LHCN-M2 (cell line): Measurements from ENCODE around the gene TP63. TPM values are rescaled to one million over a fixed set of nuclear protein-coding genes. Genes with fewer than 3 reads are reported as not detected.

Experiments used
- DNase-seq: peaks from one replicate; pipeline ENCODE4 v3.0.0-alpha.2; 2012; ENCODE audit warnings: low read depth
- total RNA-seq: library from RNA; depleted of rRNA; stranded (reverse); fragments of >200 nt; gene quantifications from 2 replicates; pipeline ENCODE4 v1.2.3, GENCODE V29; 2014

TP63 gene
- total RNA-seq, 1 experiment from 2014 or later: 0.34 TPM

GRCh38 chr3:189851682-189852081, 220.5 kb downstream of the TP63 start:
- DNase-seq: no peak

GRCh38 chr3:189853906-189854305, 222.7 kb downstream of the TP63 start:
- DNase-seq: no peak

- DNase-seq: no peak
These were observed 229.1 kb downstream of the TP63 start for GRCh38 chr3:189860296-189860695.

- peak; percentile 45 for DNase-seq
These were observed 231.3 kb downstream of the TP63 start for GRCh38 chr3:189862385-189862998.

DNA sequence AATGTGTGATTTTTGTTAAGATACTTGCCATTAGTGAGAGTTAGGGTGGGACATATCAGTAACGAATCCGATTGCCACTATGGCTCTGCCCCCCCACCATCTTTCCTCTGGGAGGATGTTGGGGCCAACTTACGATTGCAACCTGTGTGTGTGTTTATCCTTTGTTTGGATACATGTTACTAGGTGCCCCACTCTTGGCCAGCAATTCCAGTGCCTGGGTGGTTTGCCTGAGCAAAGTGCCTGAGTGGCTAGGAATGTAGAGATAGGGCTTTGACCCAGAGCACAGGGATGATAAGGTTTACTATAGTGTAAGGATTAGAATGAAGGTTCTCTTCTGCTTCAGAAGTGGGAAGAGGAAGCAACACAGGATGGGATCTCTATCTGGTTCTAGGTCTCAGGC, 231.8 kb downstream of the TP63 start:
- DNase-seq: no peak

DNA sequence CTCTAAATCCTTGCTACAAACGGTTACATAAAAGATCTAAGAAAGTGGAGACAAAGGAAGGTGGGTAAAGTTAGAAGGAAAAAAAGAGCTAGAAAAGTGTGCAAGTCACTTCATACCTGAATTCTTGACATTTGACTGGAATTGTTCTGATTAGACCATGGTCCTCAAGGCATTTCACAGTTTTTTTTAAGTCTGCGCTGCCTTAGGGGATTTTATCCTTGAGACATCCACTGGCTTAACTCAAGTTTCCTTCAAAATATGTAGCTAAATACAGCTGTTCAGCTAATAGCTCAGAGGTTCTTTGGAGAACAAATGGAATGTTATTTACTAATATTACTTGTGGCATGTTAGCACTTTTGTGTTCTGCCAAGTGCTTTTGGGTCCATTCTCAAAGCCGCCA, 236.9 kb downstream of the TP63 start:
- no peak for DNase-seq

DNA sequence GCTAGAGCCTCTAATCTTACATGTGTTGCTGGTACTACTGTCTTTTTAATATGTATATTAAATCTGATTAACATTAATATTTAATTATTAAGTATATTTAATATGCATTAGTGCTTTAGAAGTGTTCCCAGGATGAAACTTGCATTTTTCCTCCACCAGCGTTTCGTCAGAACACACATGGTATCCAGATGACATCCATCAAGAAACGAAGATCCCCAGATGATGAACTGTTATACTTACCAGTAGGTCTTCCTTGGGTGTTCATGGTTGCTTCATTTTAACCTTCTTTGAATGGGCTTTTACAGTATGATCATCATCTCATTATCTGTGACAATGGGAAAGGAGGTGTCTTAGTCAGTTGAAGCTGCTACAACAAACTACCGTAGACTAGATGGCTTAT, 238.0 kb downstream of the TP63 start:
- DNase-seq: no peak

DNA sequence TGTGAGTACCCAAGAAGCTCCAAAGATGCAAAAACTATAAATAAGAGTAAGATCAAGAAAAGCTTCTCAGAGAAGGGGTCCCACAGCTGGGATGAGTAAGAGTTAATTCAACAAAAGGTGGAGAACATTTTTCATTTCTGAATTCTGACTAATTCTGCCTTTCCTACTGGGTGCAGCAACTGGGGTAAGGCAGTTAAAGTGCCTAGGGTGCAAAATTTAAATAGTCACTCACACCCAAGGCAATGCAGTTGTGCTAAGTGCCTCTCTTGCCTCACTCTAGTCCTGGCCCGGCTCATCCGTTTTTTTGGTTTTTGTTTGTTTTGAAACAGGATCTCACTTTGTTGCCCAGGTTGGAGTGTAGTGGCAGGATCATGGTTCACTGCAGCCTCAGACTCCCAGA, 240.2 kb downstream of the TP63 start:
- no peak for DNase-seq

DNA sequence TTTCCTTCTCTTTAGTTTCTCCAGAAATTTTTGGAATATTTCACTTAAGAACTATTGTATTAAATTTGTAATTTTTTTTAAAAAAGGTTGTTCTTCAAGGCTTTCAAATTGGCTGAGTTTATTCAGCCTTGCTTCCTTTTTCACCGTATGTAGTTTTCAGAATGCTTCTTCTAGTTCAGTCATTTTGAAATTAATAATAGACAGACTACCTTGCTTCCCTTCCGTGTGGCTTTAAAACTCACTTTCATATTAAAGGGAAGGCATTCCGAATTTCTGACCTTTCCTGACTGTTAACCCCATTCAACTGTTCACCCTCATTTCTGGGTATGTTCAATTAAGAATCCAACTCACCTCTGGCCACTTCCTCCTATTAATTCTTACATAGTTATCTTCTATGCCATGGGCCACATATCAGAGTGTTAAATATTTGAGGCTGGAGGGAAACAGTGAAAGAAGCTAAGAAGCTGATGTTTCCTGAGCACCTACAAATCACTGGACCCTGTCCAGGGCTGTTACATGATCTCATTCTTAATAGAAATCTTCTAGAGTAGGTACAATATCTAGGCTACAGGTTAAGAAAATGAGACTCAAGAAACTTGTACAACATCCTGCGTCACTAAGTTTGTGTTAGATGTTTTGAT, 252.0 kb downstream of the TP63 start:
- DNase-seq: no peak

GRCh38 chr3:189890496-189890895, 259.3 kb downstream of the TP63 start:
- no peak for DNase-seq

- no peak for DNase-seq
These were observed 265.3 kb downstream of the TP63 start for GRCh38 chr3:189896533-189896932.

DNA sequence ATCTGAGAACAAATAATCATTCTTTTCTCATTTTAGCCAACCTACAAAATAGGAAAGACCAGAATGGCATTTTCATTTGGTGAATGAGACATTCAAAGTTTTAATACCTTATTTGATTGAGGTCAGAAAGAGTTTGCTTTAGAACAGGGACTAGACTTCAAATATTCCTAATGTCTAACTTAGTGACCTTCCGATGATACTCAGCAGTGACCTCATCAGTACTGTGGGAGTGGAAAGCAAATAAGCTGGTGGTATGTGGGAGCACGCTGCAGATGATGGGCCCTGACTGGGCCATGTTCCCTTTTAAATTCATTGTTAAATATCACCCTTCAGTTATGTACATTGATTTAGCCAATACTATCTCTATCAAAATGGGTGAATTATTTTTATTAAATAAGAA, 266.2 kb downstream of the TP63 start:
- no peak for DNase-seq

GRCh38 chr3:189898559-189899153, 267.5 kb downstream of the TP63 start:
- DNase-seq: no peak

DNA sequence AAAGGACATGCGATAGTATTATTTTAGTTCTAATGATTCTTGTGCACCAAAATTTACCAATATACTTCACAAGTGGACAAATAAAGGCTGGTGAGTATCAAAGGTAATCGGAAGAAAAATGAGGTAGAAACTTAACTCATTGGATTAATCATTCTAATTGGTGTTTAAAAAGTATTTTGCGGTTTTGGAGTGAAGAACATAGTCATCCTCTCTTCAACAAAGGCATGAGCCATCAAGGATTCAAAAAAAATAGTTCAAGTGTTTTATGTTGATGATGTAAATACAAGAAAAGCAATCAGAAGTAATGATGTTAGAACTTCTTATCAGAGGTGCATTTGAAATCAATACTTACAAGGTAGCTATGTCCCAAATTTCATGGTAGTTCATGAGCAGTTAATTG, 268.0 kb downstream of the TP63 start:
- no peak for DNase-seq

DNA sequence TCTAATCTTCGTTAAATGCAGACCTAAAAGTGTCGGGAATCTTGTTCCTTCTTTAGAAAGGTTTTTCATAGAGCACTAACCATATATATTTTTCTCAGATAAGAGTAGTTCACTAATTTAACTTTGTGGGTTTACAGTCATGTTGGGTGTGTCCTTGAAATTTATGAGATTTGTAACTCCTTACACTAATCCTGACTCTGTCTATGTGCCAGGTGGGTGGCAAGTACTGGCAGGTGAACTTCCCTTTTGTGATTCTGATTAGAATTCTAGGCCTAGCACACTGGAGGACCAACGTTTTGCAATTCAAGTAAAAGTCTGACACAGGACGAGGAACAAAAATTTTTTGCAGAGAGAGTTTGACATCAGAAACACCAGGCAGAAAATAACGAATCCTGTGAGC, 269.4 kb downstream of the TP63 start:
- no peak for DNase-seq

DNA sequence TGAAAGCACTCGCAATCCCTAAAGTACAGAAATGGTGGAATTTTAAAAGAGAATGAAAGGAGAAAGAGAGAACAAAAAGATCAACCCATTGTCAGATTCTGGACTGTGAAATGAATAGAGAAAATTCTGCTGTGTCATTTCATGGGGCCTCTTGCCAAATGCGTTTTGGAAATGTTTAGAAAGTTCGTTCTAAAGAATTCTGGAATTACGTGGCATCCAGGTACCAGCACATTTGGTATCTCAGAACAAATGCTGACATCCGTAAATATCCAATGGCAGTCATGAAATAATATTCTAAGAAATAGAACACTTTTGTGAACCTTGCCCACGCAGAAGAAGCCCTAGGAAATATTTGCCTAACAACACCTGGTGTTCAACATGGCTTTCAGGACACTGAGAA, 270.3 kb downstream of the TP63 start:
- DNase-seq: no peak

DNA sequence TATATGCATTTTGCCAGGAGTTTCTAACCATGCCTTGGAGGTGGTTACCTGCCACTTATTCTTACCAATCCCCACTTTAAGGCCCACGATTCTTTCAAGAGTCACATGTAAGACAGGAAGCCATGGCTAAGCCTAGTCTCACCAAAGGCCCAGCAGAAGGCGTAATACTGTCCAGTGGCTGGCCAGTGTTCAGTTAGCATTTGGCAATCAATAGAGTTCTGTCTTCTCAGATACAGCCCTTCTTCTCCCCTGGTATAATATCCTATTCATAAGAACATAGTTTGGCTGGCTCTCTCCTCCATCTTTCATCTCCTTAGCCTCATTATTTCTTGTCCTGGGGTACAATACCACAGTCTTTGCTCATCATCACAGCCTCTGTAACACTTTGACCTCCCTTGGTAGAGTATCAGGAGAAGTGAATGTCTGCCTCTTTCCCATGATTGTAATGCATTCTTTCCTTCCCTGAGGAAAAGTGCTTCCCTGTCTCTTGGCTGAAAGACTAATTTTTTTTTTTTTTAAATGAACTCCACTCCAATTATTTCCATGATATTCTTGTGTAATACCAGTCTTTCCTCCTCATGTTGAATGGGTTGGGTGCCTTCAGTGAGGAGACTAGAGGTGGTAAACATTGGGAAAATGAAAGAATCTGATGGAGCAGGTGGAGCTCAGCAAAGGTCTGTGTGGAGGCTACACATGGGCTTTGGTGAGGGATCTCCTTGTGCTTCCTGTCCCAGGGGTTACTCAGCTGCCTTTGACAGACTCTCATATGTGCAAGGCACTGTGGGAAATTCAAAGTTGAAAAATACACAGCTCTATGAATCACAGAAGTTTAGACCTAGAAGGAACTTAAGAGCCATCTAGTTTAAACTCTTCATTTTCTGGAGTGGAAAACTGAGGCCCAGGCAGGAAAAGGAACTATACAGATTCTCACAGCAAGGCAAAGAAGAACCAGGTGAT, 271.3 kb downstream of the TP63 start:
- no peak for DNase-seq

- no peak for DNase-seq
These were observed 272.5 kb downstream of the TP63 start for GRCh38 chr3:189903562-189904250.

- no peak for DNase-seq
These were observed 276.6 kb downstream of the TP63 start for GRCh38 chr3:189907803-189908202.

GRCh38 chr3:189908646-189909045, 277.5 kb downstream of the TP63 start:
- peak; percentile 25 for DNase-seq

- DNase-seq: no peak
These were observed 277.9 kb downstream of the TP63 start for GRCh38 chr3:189909139-189909538.

GRCh38 chr3:189909573-189909972, 278.4 kb downstream of the TP63 start:
- no peak for DNase-seq
